GM12873 (cell line): ENCODE results near the gene ITPK1.

Experiments used
- CTCF ChIP-seq: IDR thresholded peaks from 2 replicates; pipeline ENCODE4 v1.5.1; 2012; ENCODE audit warnings: low read depth, mild to moderate bottlenecking, moderate library complexity, low read length, control low read depth; ENCODE audit not compliant: insufficient read depth; ENCODE audit errors: missing control alignments

ITPK1 gene

GRCh38 chr14:93056166-93056839 lies 59.4 kb downstream of the ITPK1 start:
- TF ChIP-seq CTCF: no peak

GRCh38 chr14:93055651-93056115 lies 60.0 kb downstream of the ITPK1 start:
- TF ChIP-seq CTCF: no peak

GRCh38 chr14:93054876-93055275 lies 60.8 kb downstream of the ITPK1 start:
- TF ChIP-seq CTCF: no peak

GRCh38 chr14:93054006-93054405 lies 61.7 kb downstream of the ITPK1 start:
- no peak for TF ChIP-seq CTCF

GRCh38 chr14:93051600-93052546 lies 63.9 kb downstream of the ITPK1 start:
- TF ChIP-seq CTCF: no peak

GRCh38 chr14:93050761-93051160 lies 65.0 kb downstream of the ITPK1 start:
- TF ChIP-seq CTCF: no peak

GRCh38 chr14:93049867-93050331 lies 65.8 kb downstream of the ITPK1 start:
- no peak for TF ChIP-seq CTCF
